Measurements from ENCODE around the gene PNPLA7.

The PNPLA7 gene

DNA sequence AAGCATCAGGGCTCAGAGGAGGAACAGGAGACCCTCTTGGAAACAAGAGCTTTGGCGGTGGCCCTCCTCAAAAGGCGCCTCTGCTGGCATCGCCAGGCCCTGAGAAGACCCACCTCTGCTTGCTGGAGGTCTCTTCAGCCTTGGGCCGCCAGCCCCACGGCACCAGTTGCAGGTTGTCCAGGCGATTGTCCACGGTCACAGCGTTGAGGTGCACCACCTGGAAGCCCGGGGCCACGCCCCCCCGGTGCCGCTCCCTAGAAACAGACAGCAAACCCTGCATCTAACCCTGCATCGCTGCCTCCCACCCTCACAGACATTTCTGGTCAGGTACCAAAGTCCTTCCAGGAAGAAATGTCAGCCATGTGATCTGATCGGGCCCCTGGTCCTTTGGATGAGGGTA is 36.7 kb upstream of the PNPLA7 start:
- Histone ChIP-seq H3K4me3 (ENCODE audit: low read depth in 1 of 2, low read length in 2 of 2) (no peak overlapping the region), H3K36me3 (ENCODE audit: insufficient read depth, low read length) (peaks cover 69% of the 10 kb centered on the region), H3K27me3 (ENCODE audit: insufficient read depth, low read length, poor library complexity) (no peaks in the 10 kb centered on the region), H3K9me3 (ENCODE audit: insufficient read depth, low read length, severe bottlenecking) (no peaks in the 10 kb centered on the region), H2AFZ (ENCODE audit: low read depth, low read length) (no peak overlapping the region), H3K9ac (ENCODE audit: low read depth, low read length) (no peak overlapping the region), H4K20me1 (ENCODE audit: insufficient read depth, low read length) (peaks cover 67% of the 10 kb centered on the region), H3K27ac (ENCODE audit: low read length) (no peak overlapping the region), H3K79me2 (ENCODE audit: insufficient read depth, low read length) (peaks cover 31% of the 10 kb centered on the region), H3K4me2 (ENCODE audit: insufficient read depth, low read length) (no peak overlapping the region), H3K4me1 (ENCODE audit: insufficient read depth, low read length) (peaks cover 29% of the 10 kb centered on the region)
- TF ChIP-seq, protein P1, sequence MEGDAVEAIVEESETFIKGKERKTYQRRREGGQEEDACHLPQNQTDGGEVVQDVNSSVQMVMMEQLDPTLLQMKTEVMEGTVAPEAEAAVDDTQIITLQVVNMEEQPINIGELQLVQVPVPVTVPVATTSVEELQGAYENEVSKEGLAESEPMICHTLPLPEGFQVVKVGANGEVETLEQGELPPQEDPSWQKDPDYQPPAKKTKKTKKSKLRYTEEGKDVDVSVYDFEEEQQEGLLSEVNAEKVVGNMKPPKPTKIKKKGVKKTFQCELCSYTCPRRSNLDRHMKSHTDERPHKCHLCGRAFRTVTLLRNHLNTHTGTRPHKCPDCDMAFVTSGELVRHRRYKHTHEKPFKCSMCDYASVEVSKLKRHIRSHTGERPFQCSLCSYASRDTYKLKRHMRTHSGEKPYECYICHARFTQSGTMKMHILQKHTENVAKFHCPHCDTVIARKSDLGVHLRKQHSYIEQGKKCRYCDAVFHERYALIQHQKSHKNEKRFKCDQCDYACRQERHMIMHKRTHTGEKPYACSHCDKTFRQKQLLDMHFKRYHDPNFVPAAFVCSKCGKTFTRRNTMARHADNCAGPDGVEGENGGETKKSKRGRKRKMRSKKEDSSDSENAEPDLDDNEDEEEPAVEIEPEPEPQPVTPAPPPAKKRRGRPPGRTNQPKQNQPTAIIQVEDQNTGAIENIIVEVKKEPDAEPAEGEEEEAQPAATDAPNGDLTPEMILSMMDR (IDR thresholded peaks at IDR 0.05; ENCODE audit: borderline replicate concordance, extremely low read depth, low read length, poor library complexity, severe bottlenecking), result no peak
- no peak for TF ChIP-seq EZH2 (IDR thresholded peaks at IDR 0.05; ENCODE audit: borderline replicate concordance, low read depth, low read length, severe bottlenecking)
- ATAC-seq (ENCODE audit: insufficient read depth, low read depth) (no peak), DNase-seq (no peak)

DNA sequence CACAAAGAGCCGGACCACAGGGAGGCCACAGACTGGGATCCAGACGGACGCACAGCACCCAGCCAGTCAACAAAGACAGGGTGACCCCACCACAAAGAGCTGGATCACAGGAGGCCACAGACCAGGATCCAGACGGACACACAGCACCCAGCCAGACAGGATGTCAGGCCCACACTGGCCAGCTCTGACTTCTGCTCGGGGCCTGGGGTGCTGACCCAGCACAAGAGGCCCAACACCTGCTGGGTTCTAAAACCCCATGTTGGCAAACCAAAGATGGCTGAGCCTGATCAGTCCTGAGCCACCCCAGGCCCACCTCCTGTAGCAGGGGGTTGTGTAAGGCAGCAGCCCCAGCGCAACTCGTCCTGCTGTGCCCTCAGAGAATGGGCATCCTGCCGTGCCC is 33.8 kb upstream of the PNPLA7 start:
- H3K27ac ChIP-seq (ENCODE audit: low read length), result no peak overlapping the region
- H2AFZ ChIP-seq (ENCODE audit: low read depth, low read length), result no peak overlapping the region
- DNase-seq (no peak), ATAC-seq (ENCODE audit: insufficient read depth, low read depth) (no peak)
- H3K9ac ChIP-seq (ENCODE audit: low read depth, low read length), result no peak overlapping the region
- H3K4me3 ChIP-seq (ENCODE audit: low read depth in 1 of 2, low read length in 2 of 2), result no peak overlapping the region
- peaks cover 22% of the 10 kb centered on the region for H3K79me2 ChIP-seq (ENCODE audit: insufficient read depth, low read length)
- peaks cover 71% of the 10 kb centered on the region for H3K36me3 ChIP-seq (ENCODE audit: insufficient read depth, low read length)
- no peaks in the 10 kb centered on the region for H3K27me3 ChIP-seq (ENCODE audit: insufficient read depth, low read length, poor library complexity)
- H3K4me1 ChIP-seq (ENCODE audit: insufficient read depth, low read length), result peaks cover 18% of the 10 kb centered on the region
- no peak overlapping the region for H3K4me2 ChIP-seq (ENCODE audit: insufficient read depth, low read length)
- peaks cover 59% of the 10 kb centered on the region for H4K20me1 ChIP-seq (ENCODE audit: insufficient read depth, low read length)
- TF ChIP-seq, protein P1 (IDR thresholded peaks at IDR 0.05; ENCODE audit: borderline replicate concordance, extremely low read depth, low read length, poor library complexity, severe bottlenecking), result no peak
- no peak for TF ChIP-seq EZH2 (IDR thresholded peaks at IDR 0.05; ENCODE audit: borderline replicate concordance, low read depth, low read length, severe bottlenecking)
- no peaks in the 10 kb centered on the region for H3K9me3 ChIP-seq (ENCODE audit: insufficient read depth, low read length, severe bottlenecking)

DNA sequence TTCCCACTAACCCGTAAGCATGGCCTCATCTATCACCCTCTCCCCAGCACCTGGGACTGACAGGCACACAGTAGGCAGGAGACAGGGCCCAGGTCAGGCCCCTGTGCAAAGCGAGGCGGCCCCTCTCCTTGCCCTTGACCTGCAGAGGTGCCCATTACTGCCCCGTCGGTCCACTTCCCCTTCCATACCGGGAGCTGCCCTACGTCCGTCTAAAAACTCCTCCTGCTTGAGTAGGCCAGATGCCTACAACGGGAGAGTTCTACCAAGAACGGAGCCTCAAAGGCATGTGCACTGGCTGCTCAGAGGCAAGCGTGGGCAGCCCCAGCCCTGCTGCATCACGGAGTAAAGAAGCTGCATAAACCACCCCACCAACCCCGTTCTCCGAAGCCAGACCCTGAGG is 33.1 kb upstream of the PNPLA7 start:
- Histone ChIP-seq H3K9me3 (ENCODE audit: insufficient read depth, low read length, severe bottlenecking) (no peaks in the 10 kb centered on the region), H4K20me1 (ENCODE audit: insufficient read depth, low read length) (peaks cover 53% of the 10 kb centered on the region), H3K27me3 (ENCODE audit: insufficient read depth, low read length, poor library complexity) (no peaks in the 10 kb centered on the region), H3K4me2 (ENCODE audit: insufficient read depth, low read length) (no peak overlapping the region), H3K36me3 (ENCODE audit: insufficient read depth, low read length) (peaks cover 68% of the 10 kb centered on the region), H3K9ac (ENCODE audit: low read depth, low read length) (no peak overlapping the region), H2AFZ (ENCODE audit: low read depth, low read length) (no peak overlapping the region), H3K4me3 (ENCODE audit: low read depth in 1 of 2, low read length in 2 of 2) (no peak overlapping the region), H3K79me2 (ENCODE audit: insufficient read depth, low read length) (peaks cover 20% of the 10 kb centered on the region), H3K4me1 (ENCODE audit: insufficient read depth, low read length) (peaks cover 13% of the 10 kb centered on the region), H3K27ac (ENCODE audit: low read length) (no peak overlapping the region)
- no peak for TF ChIP-seq EZH2 (IDR thresholded peaks at IDR 0.05; ENCODE audit: borderline replicate concordance, low read depth, low read length, severe bottlenecking)
- TF ChIP-seq, protein P1 (IDR thresholded peaks at IDR 0.05; ENCODE audit: borderline replicate concordance, extremely low read depth, low read length, poor library complexity, severe bottlenecking), result no peak
- DNase-seq (no peak), ATAC-seq (ENCODE audit: insufficient read depth, low read depth) (no peak)
